ENCODE data around the gene TRIM66.

Gene TRIM66

GRCh38 chr11:8713760-8714454 lies 31.4 kb upstream of the TRIM66 start:
- DNase-seq = no peak

GRCh38 chr11:8712506-8712905 lies 30.0 kb upstream of the TRIM66 start:
- no peak for DNase-seq

GRCh38 chr11:8711895-8712442 lies 29.5 kb upstream of the TRIM66 start:
- DNase-seq = no peak

GRCh38 chr11:8709777-8710176 lies 27.3 kb upstream of the TRIM66 start:
- no peak for DNase-seq

GRCh38 chr11:8709002-8709672 lies 26.7 kb upstream of the TRIM66 start:
- no peak for DNase-seq

- DNase-seq = no peak
These were observed 25.2 kb upstream of the TRIM66 start for GRCh38 chr11:8707541-8708191.

- DNase-seq = no peak
These were observed 24.4 kb upstream of the TRIM66 start for GRCh38 chr11:8706673-8707432.

GRCh38 chr11:8705146-8705545 lies 22.7 kb upstream of the TRIM66 start:
- DNase-seq = no peak

- DNase-seq = no peak
These were observed 21.7 kb upstream of the TRIM66 start for GRCh38 chr11:8704136-8704535.

- no peak for DNase-seq
These were observed 20.1 kb upstream of the TRIM66 start for GRCh38 chr11:8702598-8702915.

- DNase-seq = no peak
These were observed 19.6 kb upstream of the TRIM66 start for GRCh38 chr11:8701891-8702597.

- DNase-seq = no peak
These were observed 17.4 kb upstream of the TRIM66 start for GRCh38 chr11:8699903-8700302.

GRCh38 chr11:8698917-8699441 lies 16.5 kb upstream of the TRIM66 start:
- no peak for DNase-seq

GRCh38 chr11:8698379-8698851 lies 15.9 kb upstream of the TRIM66 start:
- no peak for DNase-seq

- no peak for DNase-seq
These were observed 14.6 kb upstream of the TRIM66 start for GRCh38 chr11:8697054-8697453.

GRCh38 chr11:8694137-8694536 lies 11.7 kb upstream of the TRIM66 start:
- no peak for DNase-seq

- no peak for DNase-seq
These were observed 11.1 kb upstream of the TRIM66 start for GRCh38 chr11:8693555-8693954.

GRCh38 chr11:8693010-8693551 lies 10.6 kb upstream of the TRIM66 start:
- no peak for DNase-seq

- DNase-seq = no peak
These were observed 10.0 kb upstream of the TRIM66 start for GRCh38 chr11:8692417-8692816.

- no peak for DNase-seq
These were observed 9.1 kb upstream of the TRIM66 start for GRCh38 chr11:8691601-8692000.

- DNase-seq = no peak
These were observed 8.2 kb upstream of the TRIM66 start for GRCh38 chr11:8690374-8691342.

Measured in retina (tissue), 1 donor.